Mesenchymal stem cell (in vitro differentiated cells and primary cell): ENCODE data around the gene POM121. TPM values are rescaled to one million over a fixed set of nuclear protein-coding genes. Genes with fewer than 3 reads are reported as not detected.
"Not testable (repeated sequence)": the region's sequence is repeated elsewhere in the genome, so short reads cannot be mapped to it uniquely, and the experiment has no call there.

Source experiments
- DNase-seq: peaks from one replicate; pipeline ENCODE4 v3.0.0-alpha.2; 2013
- H2AFZ ChIP-seq: one replicate; pipeline ENCODE4 v1.6.1; 2013; ENCODE audit warnings: low read depth, mild to moderate bottlenecking, control low read depth, inconsistent platforms, low read length, moderate library complexity
- H2AK5ac ChIP-seq: 2 replicates; pipeline ENCODE4 v1.6.1; 2013; ENCODE audit warnings: low read length, moderate library complexity, mild to moderate bottlenecking, inconsistent platforms; ENCODE audit not compliant: severe bottlenecking
- H2BK120ac ChIP-seq: one replicate; pipeline ENCODE4 v1.6.1; 2013; ENCODE audit warnings: low read depth, mild to moderate bottlenecking, inconsistent platforms, low read length, moderate library complexity
- H2BK12ac ChIP-seq, 2 experiments: one replicate each; pipeline ENCODE4 v1.6.1; 2013; ENCODE audit warnings: inconsistent platforms in 2 of 2, low read length in 2 of 2, mild to moderate bottlenecking in 2 of 2, moderate library complexity in 2 of 2, control low read depth in 1 of 2
- H2BK15ac ChIP-seq: one replicate; pipeline ENCODE4 v1.6.1; 2013; ENCODE audit warnings: mild to moderate bottlenecking, low read depth, inconsistent platforms; ENCODE audit not compliant: poor library complexity, severe bottlenecking
- H2BK5ac ChIP-seq: 2 replicates; pipeline ENCODE4 v1.6.1; 2013; ENCODE audit warnings: low read depth, mild to moderate bottlenecking, low read length, control low read depth, inconsistent platforms; ENCODE audit not compliant: poor library complexity, severe bottlenecking
- H3K14ac ChIP-seq, 2 experiments: one replicate each; pipeline ENCODE4 v1.6.1; 2013; ENCODE audit warnings: inconsistent platforms in 2 of 2, low read length in 2 of 2, control low read depth in 1 of 2, mild to moderate bottlenecking in 1 of 2, moderate library complexity in 1 of 2
- H3K18ac ChIP-seq, 2 experiments: one replicate each; pipeline ENCODE4 v1.6.1; 2013; ENCODE audit warnings: inconsistent platforms in 2 of 2, low read length in 2 of 2, control low read depth in 1 of 2, low read depth in 1 of 2, mild to moderate bottlenecking in 1 of 2
- H3K23ac ChIP-seq, 2 experiments: one replicate each; pipeline ENCODE4 v1.6.1; 2013; ENCODE audit warnings: inconsistent platforms in 2 of 2, low read length in 2 of 2, mild to moderate bottlenecking in 2 of 2, moderate library complexity in 2 of 2, control low read depth in 1 of 2
- H3K27ac ChIP-seq: 2 replicates; pipeline ENCODE4 v1.5.1; 2013; ENCODE audit warnings: mild to moderate bottlenecking, moderate library complexity, low read length, control low read depth, inconsistent platforms; ENCODE audit not compliant: poor library complexity, severe bottlenecking
- H3K27me3 ChIP-seq, 2 experiments: 2 replicates each; pipeline versions ENCODE4 v1.6.1 to v1.7.0; 2013; ENCODE audit warnings: low read length in 2 of 2, mild to moderate bottlenecking in 2 of 2, moderate library complexity in 2 of 2, control low read depth in 1 of 2, inconsistent platforms in 1 of 2; ENCODE audit not compliant: control insufficient read depth in 1 of 2, insufficient read depth in 1 of 2
- H3K36me3 ChIP-seq, 2 experiments: 2 replicates each; pipeline versions ENCODE4 v1.6.1 to v1.7.0; 2013; ENCODE audit warnings: low read length in 2 of 2, control low read depth in 1 of 2, inconsistent platforms in 1 of 2, low read depth in 1 of 2, mild to moderate bottlenecking in 1 of 2; ENCODE audit not compliant: insufficient read depth in 2 of 2, control insufficient read depth in 1 of 2
- H3K4ac ChIP-seq, 2 experiments: one replicate each; pipeline ENCODE4 v1.6.1; 2013; ENCODE audit warnings: inconsistent platforms in 2 of 2, low read length in 2 of 2, mild to moderate bottlenecking in 2 of 2, moderate library complexity in 2 of 2, control low read depth in 1 of 2, low read depth in 1 of 2
- H3K4me1 ChIP-seq: 2 replicates; pipeline ENCODE4 v1.6.1; 2013; ENCODE audit warnings: low read depth, low read length, control low read depth; ENCODE audit not compliant: control insufficient read depth, insufficient read depth
- H3K4me2 ChIP-seq: 2 replicates; pipeline ENCODE4 v1.6.1; 2013; ENCODE audit warnings: low read length, mild to moderate bottlenecking, inconsistent platforms; ENCODE audit not compliant: poor library complexity, severe bottlenecking
- H3K4me3 ChIP-seq, 2 experiments: 2 replicates each; pipeline versions ENCODE4 v1.5.1 to v1.7.0; 2013; ENCODE audit warnings: low read length in 2 of 2, mild to moderate bottlenecking in 2 of 2, control low read depth in 1 of 2, low read depth in 1 of 2; ENCODE audit not compliant: insufficient read depth in 1 of 2
- H3K79me1 ChIP-seq: replicated peaks from 2 replicates; pipeline ENCODE4 v1.6.1; 2013; ENCODE audit warnings: mild to moderate bottlenecking, control low read depth, low read length, inconsistent platforms; ENCODE audit not compliant: poor library complexity, severe bottlenecking
- H3K9ac ChIP-seq: 2 replicates; pipeline ENCODE4 v1.7.0; 2013; ENCODE audit warnings: mild to moderate bottlenecking, low read length, moderate library complexity
- H3K9me3 ChIP-seq: 2 replicates; pipeline ENCODE4 v1.7.0; 2013; ENCODE audit warnings: mild to moderate bottlenecking, low read length; ENCODE audit not compliant: control insufficient read depth
- H4K8ac ChIP-seq: one replicate; pipeline ENCODE4 v1.6.1; 2013; ENCODE audit warnings: inconsistent platforms, mild to moderate bottlenecking, low read length, moderate library complexity
- H4K91ac ChIP-seq: one replicate; pipeline ENCODE4 v1.6.1; 2013; ENCODE audit warnings: mild to moderate bottlenecking, low read length, inconsistent platforms
- WGBS: methylation state at CpG from one replicate; pipeline ENCODE4 v1.1.7; 2013; ENCODE audit warnings: mixed read lengths; 5-methylcytosine and 5-hydroxymethylcytosine counted together
- polyA plus RNA-seq, 2 experiments: library from polyadenylated mRNA; stranded (reverse); fragments of 200-250 nt; gene quantifications; one replicate each; pipeline ENCODE4 v1.2.3, GENCODE V29; 2013

The POM121 gene
- 31.8 TPM for polyA plus RNA-seq (2013, experiment 1 of 2)
- polyA plus RNA-seq (2013, experiment 2 of 2) = 30.4 TPM

DNA sequence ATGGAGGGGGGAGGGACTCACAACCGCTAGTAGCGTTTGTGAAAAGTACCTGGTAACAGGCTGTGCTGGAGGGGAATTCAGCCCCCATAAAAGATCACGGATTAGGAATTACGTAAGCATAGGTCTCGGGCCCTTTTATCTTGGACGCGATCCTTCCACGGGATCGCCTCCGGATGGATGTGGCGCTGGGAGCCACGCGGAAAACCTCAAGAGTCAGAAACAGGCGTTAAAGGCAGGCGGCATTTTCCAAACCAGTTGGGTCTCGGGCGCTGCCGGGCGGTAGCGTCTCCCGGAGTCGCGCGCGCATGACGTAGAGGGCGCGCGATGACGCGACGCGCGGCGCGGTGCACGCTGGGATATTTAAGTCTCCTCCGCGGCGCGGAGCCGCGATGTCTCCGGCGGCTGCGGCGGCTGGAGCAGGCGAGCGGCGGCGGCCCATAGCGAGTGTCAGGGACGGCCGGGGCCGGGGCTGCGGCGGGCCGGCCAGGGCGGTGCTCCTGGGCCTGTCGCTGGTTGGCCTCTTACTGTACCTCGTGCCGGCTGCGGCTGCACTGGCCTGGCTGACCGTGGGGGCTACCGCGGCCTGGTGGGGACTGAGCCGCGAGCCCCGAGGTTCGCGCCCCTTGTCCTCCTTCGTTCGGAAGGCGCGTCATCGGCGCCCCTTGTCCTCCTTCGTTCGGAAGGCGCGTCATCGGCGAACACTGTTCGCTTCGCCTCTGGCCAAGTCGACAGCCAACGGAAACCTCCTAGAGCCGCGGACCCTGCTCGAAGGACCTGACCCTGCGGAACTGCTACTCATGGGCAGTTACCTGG lies at the start of gene POM121:
POM121 (plus strand) TSS at position 363 of the 813 bp plus-strand sequence; CDS start at position 390, 27 bp downstream.
- Histone ChIP-seq H3K4me2 (peak within 1 kb of the TSS; percentile 95), H2AK5ac (peak within 1 kb of the TSS; percentile 65)
- WGBS = under 1% methylated on average over 54 of the region's 91 CpGs

DNA sequence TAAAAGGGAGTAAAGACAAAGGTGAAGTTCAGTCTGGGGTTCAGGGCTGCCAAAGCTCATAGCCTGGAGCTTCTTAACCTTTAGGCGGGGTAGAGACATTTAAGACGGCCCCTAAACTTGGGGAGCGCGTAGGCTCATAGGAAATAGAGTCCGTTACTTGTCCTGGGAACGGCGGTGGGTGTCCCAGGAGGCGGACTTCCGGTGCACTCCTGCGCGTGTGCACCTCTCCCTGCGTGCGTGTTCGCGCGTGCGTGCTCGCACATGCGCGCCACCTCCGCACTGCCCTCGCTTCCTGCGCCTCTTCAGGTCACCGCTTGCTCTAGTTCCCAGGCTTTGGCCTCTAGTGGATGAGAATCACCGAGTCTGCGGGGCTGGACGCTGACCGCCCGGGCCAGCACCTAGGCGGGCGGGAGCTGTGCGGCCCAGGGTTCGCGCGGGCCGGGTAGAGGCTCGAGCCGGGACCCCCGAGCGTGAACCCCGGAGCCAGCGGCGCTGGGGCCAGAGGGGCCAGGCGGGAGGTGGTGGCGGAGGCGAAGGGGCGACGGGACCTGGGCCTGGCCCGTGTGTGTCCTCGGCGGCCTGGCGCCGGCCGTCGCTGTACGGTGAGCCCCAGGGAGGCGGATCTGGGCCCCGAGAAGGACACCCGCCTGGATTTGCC lies 45.7 kb upstream of the POM121 start:
- H2BK5ac ChIP-seq, H4K91ac ChIP-seq, H3K79me1 ChIP-seq, H3K23ac ChIP-seq, H3K9me3 ChIP-seq, H2BK15ac ChIP-seq, H3K4me1 ChIP-seq, H3K27me3 ChIP-seq, H2AK5ac ChIP-seq, H3K14ac ChIP-seq, H2BK12ac ChIP-seq, H3K36me3 ChIP-seq, H3K4ac ChIP-seq: not testable (repeated sequence)
- Histone ChIP-seq H3K9ac (peak overlapping the region; percentile 93), H2AFZ (peak overlapping the region; percentile 71), H3K18ac (peak overlapping the region; percentile 66 to 75), H3K27ac (peak overlapping the region; percentile 70), H2BK120ac (peak overlapping the region; percentile 34), H4K8ac (peak overlapping the region; percentile 75), H3K4me3 (peak overlapping the region; percentile 78 to 89), H3K4me2 (peak overlapping the region; percentile 27)
- WGBS = 0% methylated on average over 16 of the region's 59 CpGs
- peak; percentile 87 for DNase-seq

More for the DNA sequence above, at the start of gene POM121:
- peak within 1 kb of the TSS; percentile 73 for H2BK5ac ChIP-seq
- no peaks in the 10 kb centered on the region for H3K27me3 ChIP-seq
- H2BK12ac ChIP-seq = peak within 1 kb of the TSS in 1 of 2 experiments; percentile 42
- H3K4ac ChIP-seq = peak within 1 kb of the TSS in 1 of 2 experiments; percentile 73
- no peak within 1 kb of the TSS for H3K23ac ChIP-seq
- H3K9ac ChIP-seq = peak within 1 kb of the TSS; percentile 99
- peak; percentile 90 for DNase-seq
- peak within 1 kb of the TSS; percentile 96 for H3K27ac ChIP-seq
- peak within 1 kb of the TSS; percentile 80 to 84 for H3K18ac ChIP-seq
- peaks cover 12 to 38% of the 10 kb centered on the region in 2 experiments for H3K36me3 ChIP-seq
- peak within 1 kb of the TSS; percentile 85 to 97 for H3K4me3 ChIP-seq
- H3K9me3 ChIP-seq = no peaks in the 10 kb centered on the region
- peak within 1 kb of the TSS; percentile 51 for H2AFZ ChIP-seq
- peak within 1 kb of the TSS; percentile 49 for H2BK120ac ChIP-seq
- H3K4me1 ChIP-seq = peaks cover 3% of the 10 kb centered on the region
- H4K91ac ChIP-seq = peak within 1 kb of the TSS; percentile 80
- peaks cover 19% of the 10 kb centered on the region for H3K79me1 ChIP-seq
- peak within 1 kb of the TSS; percentile 92 for H4K8ac ChIP-seq
- no peak within 1 kb of the TSS for H2BK15ac ChIP-seq
- H3K14ac ChIP-seq = peak within 1 kb of the TSS in 1 of 2 experiments; percentile 68

DNA sequence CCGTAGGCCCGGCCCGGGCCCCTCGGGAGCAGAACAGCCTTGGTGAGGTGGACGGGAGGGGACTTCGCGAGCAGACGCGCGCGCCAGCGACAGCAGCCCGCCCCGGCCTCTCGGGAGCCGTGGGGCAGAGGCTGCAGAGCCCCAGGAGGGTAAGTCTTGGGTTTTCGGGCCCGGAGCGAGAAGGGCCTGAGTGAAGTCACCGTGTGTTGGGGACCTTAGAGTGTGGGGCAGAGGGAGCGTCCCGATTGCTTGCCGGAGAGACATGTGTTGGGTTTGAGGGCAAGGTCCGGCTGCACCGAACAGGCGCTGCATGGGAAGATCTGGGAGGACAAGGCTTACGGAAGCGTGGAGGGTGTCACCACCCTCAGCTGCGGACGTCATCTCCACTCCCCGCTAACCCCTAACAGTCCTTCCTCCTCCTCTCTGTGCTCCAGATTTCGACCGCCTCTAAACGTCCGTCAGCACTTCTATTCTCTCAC lies 45.1 kb upstream of the POM121 start:
- H2AFZ ChIP-seq, H2BK120ac ChIP-seq, H3K4ac ChIP-seq, H2BK12ac ChIP-seq, H3K79me1 ChIP-seq, H3K23ac ChIP-seq, H3K9me3 ChIP-seq, H3K14ac ChIP-seq, H2BK15ac ChIP-seq, H3K27me3 ChIP-seq, H3K4me1 ChIP-seq, H3K36me3 ChIP-seq, H2AK5ac ChIP-seq, H4K91ac ChIP-seq, H2BK5ac ChIP-seq: not testable (repeated sequence)
- H3K4me3 ChIP-seq = peak overlapping the region; percentile 78 to 89
- peak overlapping the region; percentile 1 for H4K8ac ChIP-seq
- H3K18ac ChIP-seq = peak overlapping the region in 1 of 2 experiments; percentile 40
- 0% methylated on average over 16 of the region's 35 CpGs for whole genome bisulfite sequencing
- peak overlapping the region; percentile 49 for H3K27ac ChIP-seq
- H3K4me2 ChIP-seq = peak overlapping the region; percentile 66
- peak overlapping the region; percentile 93 for H3K9ac ChIP-seq
- peak; percentile 82 for DNase-seq

DNA sequence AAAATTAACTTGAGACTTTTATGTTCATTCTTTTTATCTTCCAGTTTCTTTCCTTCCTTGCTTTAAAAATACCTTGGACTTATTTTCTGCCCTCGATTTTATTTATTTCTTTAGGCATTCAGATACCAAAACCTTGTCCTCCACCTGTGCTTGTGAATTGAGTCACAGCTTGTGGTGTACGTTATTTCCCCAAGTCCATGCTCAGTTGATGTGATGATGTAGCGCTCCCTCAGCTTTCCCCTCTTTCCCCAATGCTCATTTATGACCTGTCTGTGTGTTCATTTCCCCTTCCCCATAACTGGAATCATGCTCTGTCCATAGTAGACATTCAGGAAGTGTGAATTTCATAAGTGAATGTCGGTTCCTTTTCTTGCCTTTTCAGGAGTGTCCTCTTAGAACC lies 33.1 kb upstream of the POM121 start:
- not testable (repeated sequence) for H3K79me1 ChIP-seq, H2AFZ ChIP-seq, DNase-seq, H3K14ac ChIP-seq, H3K27me3 ChIP-seq, H3K18ac ChIP-seq, H3K4me1 ChIP-seq, H2AK5ac ChIP-seq, H3K4me2 ChIP-seq, H3K27ac ChIP-seq, H3K9ac ChIP-seq, H2BK5ac ChIP-seq, H4K8ac ChIP-seq, H3K4me3 ChIP-seq, H2BK15ac ChIP-seq, H3K9me3 ChIP-seq, H2BK12ac ChIP-seq, H3K23ac ChIP-seq, H2BK120ac ChIP-seq, H3K4ac ChIP-seq, H4K91ac ChIP-seq
- WGBS = 90% methylated on average over 2 of the region's 4 CpGs
- peaks cover 14 to 30% of the 10 kb centered on the region in 2 experiments for H3K36me3 ChIP-seq
